Central memory CD8-positive, alpha-beta T cell (primary cell): ENCODE measurements around the gene ITPKC.
"Not testable (repeated sequence)": the region's sequence is repeated elsewhere in the genome, so short reads cannot be mapped to it uniquely, and the experiment has no call there.

ENCODE experiments used
- ATAC-seq: fragments of 150-1000 bp; cut with Tn5 transposase; replicated peaks from 2 replicates; pipeline ENCODE4 v1.10.0; 2022; ENCODE audit warnings: mild to moderate bottlenecking, moderate FRiP score, moderate number of reproducible peaks; ENCODE audit not compliant: poor library complexity, severe bottlenecking; ENCODE audit errors: extremely low read depth
- DNase-seq, 2 donors: peaks; one replicate each; pipeline ENCODE4 v3.0.0; 2021; ENCODE audit warnings: low spot score in 2 of 2
- H3K27ac Mint-ChIP-seq: one replicate; pipeline ENCODE4 v1.8.0; 2022; ENCODE audit warnings: low read depth, mild to moderate bottlenecking, moderate library complexity, mixed read lengths
- H3K27me3 Mint-ChIP-seq: one replicate; pipeline ENCODE4 v1.8.0; 2022; ENCODE audit warnings: mixed read lengths
- H3K36me3 Mint-ChIP-seq: one replicate; pipeline ENCODE4 v1.8.0; 2022; ENCODE audit warnings: mild to moderate bottlenecking, moderate library complexity, mixed read lengths; ENCODE audit not compliant: insufficient read depth
- H3K4me1 Mint-ChIP-seq: one replicate; pipeline ENCODE4 v1.8.0; 2022; ENCODE audit warnings: mixed read lengths
- H3K4me3 Mint-ChIP-seq: one replicate; pipeline ENCODE4 v1.8.0; 2022; ENCODE audit warnings: mild to moderate bottlenecking, moderate library complexity, mixed read lengths
- H3K9me3 Mint-ChIP-seq: one replicate; pipeline ENCODE4 v1.8.0; 2022; ENCODE audit warnings: mixed read lengths

The ITPKC gene

GRCh38 chr19:40724315-40724714, 7.4 kb downstream of the ITPKC start:
- H3K4me1 Mint-ChIP-seq: peaks cover 46% of the 10 kb centered on the region
- DNase-seq (no peak), ATAC-seq (no peak)
- H3K27ac Mint-ChIP-seq: no peak overlapping the region
- no peaks in the 10 kb centered on the region for H3K9me3 Mint-ChIP-seq
- H3K27me3 Mint-ChIP-seq: no peaks in the 10 kb centered on the region
- peaks cover 19% of the 10 kb centered on the region for H3K36me3 Mint-ChIP-seq
- H3K4me3 Mint-ChIP-seq: no peak overlapping the region

- DNase-seq (no peak), ATAC-seq (no peak)
- Mint-ChIP-seq H3K4me3 (no peak overlapping the region), H3K27ac (no peak overlapping the region), H3K27me3 (no peaks in the 10 kb centered on the region), H3K36me3 (peaks cover 19% of the 10 kb centered on the region), H3K9me3 (no peaks in the 10 kb centered on the region), H3K4me1 (peaks cover 40% of the 10 kb centered on the region)
Observed at GRCh38 chr19:40724855-40725254, 7.9 kb downstream of the ITPKC start.

GRCh38 chr19:40726279-40726678, 9.4 kb downstream of the ITPKC start:
- H3K4me3 Mint-ChIP-seq: no peak overlapping the region
- ATAC-seq (no peak), DNase-seq (no peak)
- no peak overlapping the region for H3K27ac Mint-ChIP-seq
- H3K4me1 Mint-ChIP-seq: peaks cover 26% of the 10 kb centered on the region
- no peaks in the 10 kb centered on the region for H3K27me3 Mint-ChIP-seq
- peaks cover 23% of the 10 kb centered on the region for H3K36me3 Mint-ChIP-seq
- no peaks in the 10 kb centered on the region for H3K9me3 Mint-ChIP-seq

- not testable (repeated sequence) for ATAC-seq, H3K27me3 Mint-ChIP-seq, H3K27ac Mint-ChIP-seq
Observed at GRCh38 chr19:40730065-40730464, 13.2 kb downstream of the ITPKC start.

GRCh38 chr19:40732304-40732703, 15.4 kb downstream of the ITPKC start:
- H3K4me3 Mint-ChIP-seq, H3K27me3 Mint-ChIP-seq, H3K9me3 Mint-ChIP-seq, H3K27ac Mint-ChIP-seq, ATAC-seq, H3K4me1 Mint-ChIP-seq, DNase-seq: not testable (repeated sequence)
- H3K36me3 Mint-ChIP-seq: peaks cover 39% of the 10 kb centered on the region

More at GRCh38 chr19:40730065-40730464, 13.2 kb downstream of the ITPKC start:
- not testable (repeated sequence) for H3K4me3 Mint-ChIP-seq, DNase-seq, H3K9me3 Mint-ChIP-seq, H3K4me1 Mint-ChIP-seq
- H3K36me3 Mint-ChIP-seq: peaks cover 39% of the 10 kb centered on the region

- Mint-ChIP-seq H3K4me1 (no peaks in the 10 kb centered on the region), H3K27me3 (no peaks in the 10 kb centered on the region), H3K9me3 (no peaks in the 10 kb centered on the region), H3K36me3 (peaks cover 40% of the 10 kb centered on the region), H3K4me3 (no peak overlapping the region), H3K27ac (no peak overlapping the region)
- DNase-seq (no peak), ATAC-seq (no peak)
Observed at GRCh38 chr19:40733149-40733548, 16.2 kb downstream of the ITPKC start.

GRCh38 chr19:40735013-40735771, 18.3 kb downstream of the ITPKC start:
- H3K9me3 Mint-ChIP-seq: no peaks in the 10 kb centered on the region
- no peak for ATAC-seq
- H3K4me3 Mint-ChIP-seq: no peak overlapping the region
- no peak for DNase-seq
- H3K4me1 Mint-ChIP-seq: no peaks in the 10 kb centered on the region
- peaks cover 40% of the 10 kb centered on the region for H3K36me3 Mint-ChIP-seq
- H3K27me3 Mint-ChIP-seq: no peaks in the 10 kb centered on the region
- H3K27ac Mint-ChIP-seq: no peak overlapping the region

- ATAC-seq: no peak
- Mint-ChIP-seq H3K9me3 (no peaks in the 10 kb centered on the region), H3K4me1 (no peaks in the 10 kb centered on the region), H3K27ac (no peak overlapping the region), H3K27me3 (no peaks in the 10 kb centered on the region), H3K4me3 (no peak overlapping the region), H3K36me3 (peaks cover 30% of the 10 kb centered on the region)
- no peak for DNase-seq
Observed at GRCh38 chr19:40736661-40737060, 19.7 kb downstream of the ITPKC start.

- Mint-ChIP-seq H3K4me1 (no peaks in the 10 kb centered on the region), H3K36me3 (peaks cover 30% of the 10 kb centered on the region), H3K9me3 (no peaks in the 10 kb centered on the region), H3K27ac (no peak overlapping the region), H3K27me3 (no peaks in the 10 kb centered on the region), H3K4me3 (no peak overlapping the region)
- DNase-seq: no peak
- ATAC-seq: no peak
Observed at GRCh38 chr19:40737102-40737644, 20.3 kb downstream of the ITPKC start.

- no peaks in the 10 kb centered on the region for H3K27me3 Mint-ChIP-seq
- ATAC-seq: no peak
- DNase-seq: no peak
- no peaks in the 10 kb centered on the region for H3K9me3 Mint-ChIP-seq
- H3K27ac Mint-ChIP-seq: no peak overlapping the region
- peaks cover 15% of the 10 kb centered on the region for H3K36me3 Mint-ChIP-seq
- H3K4me1 Mint-ChIP-seq: no peaks in the 10 kb centered on the region
- H3K4me3 Mint-ChIP-seq: no peak overlapping the region
Observed at GRCh38 chr19:40739030-40739839, 22.3 kb downstream of the ITPKC start.

- Mint-ChIP-seq H3K4me1 (no peaks in the 10 kb centered on the region), H3K4me3 (no peak overlapping the region), H3K27me3 (no peaks in the 10 kb centered on the region), H3K27ac (no peak overlapping the region), H3K9me3 (no peaks in the 10 kb centered on the region), H3K36me3 (peaks cover 8% of the 10 kb centered on the region)
- ATAC-seq (no peak), DNase-seq (no peak)
Observed at GRCh38 chr19:40739871-40740703, 23.2 kb downstream of the ITPKC start.

GRCh38 chr19:40740747-40741146, 23.8 kb downstream of the ITPKC start:
- no peaks in the 10 kb centered on the region for H3K9me3 Mint-ChIP-seq
- H3K4me1 Mint-ChIP-seq: no peaks in the 10 kb centered on the region
- peaks cover 3% of the 10 kb centered on the region for H3K36me3 Mint-ChIP-seq

More at GRCh38 chr19:40740747-40741146, 23.8 kb downstream of the ITPKC start:
- Mint-ChIP-seq H3K27ac (no peak overlapping the region), H3K27me3 (no peaks in the 10 kb centered on the region), H3K4me3 (no peak overlapping the region)
- no peak for ATAC-seq
- DNase-seq: no peak
